ENCODE data around the gene ACSL3.
"Not testable (repeated sequence)": the region's sequence is repeated elsewhere in the genome, so short reads cannot be mapped to it uniquely, and the experiment has no call there.

Gene ACSL3

GRCh38 chr2:222860740-222861410, at the start of gene ACSL3:
Gene ACSL3, plus strand, starts transcription at chr2:222861036. Its CDS starts 47,737 bp downstream, at chr2:222908773.
- DNase-seq (ENCODE audit: low spot score): peak; percentile 82
- no peak for FAIRE-seq

- no peak for FAIRE-seq
Observed at GRCh38 chr2:222811828-222812227, 49.0 kb upstream of the ACSL3 start.

GRCh38 chr2:222813177-222813843, 47.5 kb upstream of the ACSL3 start:
- DNase-seq (ENCODE audit: low spot score) (no peak), FAIRE-seq (no peak)

More at GRCh38 chr2:222811828-222812227, 49.0 kb upstream of the ACSL3 start:
- no peak for DNase-seq (ENCODE audit: low spot score)

- peak; percentile 54 for DNase-seq (ENCODE audit: low spot score)
Observed at GRCh38 chr2:222819722-222820333, 41.0 kb upstream of the ACSL3 start.

GRCh38 chr2:222823183-222823930, 37.5 kb upstream of the ACSL3 start:
- no peak for FAIRE-seq
- no peak for DNase-seq (ENCODE audit: low spot score)

More at GRCh38 chr2:222819722-222820333, 41.0 kb upstream of the ACSL3 start:
- peak; percentile 76 for FAIRE-seq

- DNase-seq (ENCODE audit: low spot score) (no peak), FAIRE-seq (no peak)
Observed at GRCh38 chr2:222825031-222825430, 35.8 kb upstream of the ACSL3 start.

GRCh38 chr2:222827417-222827816, 33.4 kb upstream of the ACSL3 start:
- no peak for DNase-seq (ENCODE audit: low spot score)
- no peak for FAIRE-seq

- no peak for FAIRE-seq
- DNase-seq (ENCODE audit: low spot score): no peak
Observed at GRCh38 chr2:222828572-222828971, 32.3 kb upstream of the ACSL3 start.

- FAIRE-seq (no peak), DNase-seq (ENCODE audit: low spot score) (no peak)
Observed at GRCh38 chr2:222830164-222830563, 30.7 kb upstream of the ACSL3 start.

GRCh38 chr2:222833410-222833809, 27.4 kb upstream of the ACSL3 start:
- no peak for DNase-seq (ENCODE audit: low spot score)
- no peak for FAIRE-seq

- peak; percentile 25 for DNase-seq (ENCODE audit: low spot score)
Observed at GRCh38 chr2:222835143-222835822, 25.6 kb upstream of the ACSL3 start.

GRCh38 chr2:222835823-222836151, 25.0 kb upstream of the ACSL3 start:
- FAIRE-seq: no peak
- no peak for DNase-seq (ENCODE audit: low spot score)

More at GRCh38 chr2:222835143-222835822, 25.6 kb upstream of the ACSL3 start:
- no peak for FAIRE-seq

- peak; percentile 78 for FAIRE-seq
Observed at GRCh38 chr2:222837643-222838056, 23.2 kb upstream of the ACSL3 start.

GRCh38 chr2:222840060-222840802, 20.6 kb upstream of the ACSL3 start:
- FAIRE-seq (no peak), DNase-seq (ENCODE audit: low spot score) (no peak)

More at GRCh38 chr2:222837643-222838056, 23.2 kb upstream of the ACSL3 start:
- peak; percentile 89 for DNase-seq (ENCODE audit: low spot score)

- no peak for DNase-seq (ENCODE audit: low spot score)
- FAIRE-seq: no peak
Observed at GRCh38 chr2:222842491-222843174, 18.2 kb upstream of the ACSL3 start.

GRCh38 chr2:222844323-222844722, 16.5 kb upstream of the ACSL3 start:
- FAIRE-seq (peak; percentile 94), DNase-seq (ENCODE audit: low spot score) (peak; percentile 89)

GRCh38 chr2:222845314-222845713, 15.5 kb upstream of the ACSL3 start:
- not testable (repeated sequence) for DNase-seq (ENCODE audit: low spot score); FAIRE-seq

GRCh38 chr2:222846003-222846402, 14.8 kb upstream of the ACSL3 start:
- no peak for DNase-seq (ENCODE audit: low spot score)
- no peak for FAIRE-seq

- DNase-seq (ENCODE audit: low spot score); FAIRE-seq: not testable (repeated sequence)
Observed at GRCh38 chr2:222848031-222848430, 12.8 kb upstream of the ACSL3 start.

- FAIRE-seq: no peak
- no peak for DNase-seq (ENCODE audit: low spot score)
Observed at GRCh38 chr2:222848862-222849261, 12.0 kb upstream of the ACSL3 start.

Data from RCC 7860 (cell line).